MM.1S (cell line): ENCODE results near the gene WASF1.

ENCODE experiments used
- DNase-seq: peaks from one replicate; pipeline ENCODE4 v3.0.0-alpha.2; 2015
- H2AFZ ChIP-seq: fragments of 300-600 bp; sonication (generic); 2 replicates; pipeline ENCODE4 v1.6.0; 2016; ENCODE audit warnings: antibody characterized with exemption, low read length
- H3F3A ChIP-seq: fragments of 300-600 bp; sonication (generic); 2 replicates; pipeline ENCODE4 v1.6.1; 2016; ENCODE audit warnings: mild to moderate bottlenecking, antibody characterized with exemption, low read length, moderate library complexity, mixed read lengths; ENCODE audit not compliant: insufficient read depth
- H3K27ac ChIP-seq: fragments of 300-600 bp; sonication (generic); 2 replicates; pipeline ENCODE4 v1.5.1; 2016; ENCODE audit warnings: mild to moderate bottlenecking, low read length
- H3K27me3 ChIP-seq: fragments of 300-600 bp; sonication (generic); replicated peaks from 2 replicates; pipeline ENCODE4 v1.6.0; 2016; ENCODE audit warnings: low read length; ENCODE audit not compliant: insufficient read depth
- H3K36me3 ChIP-seq: fragments of 300-600 bp; sonication (generic); replicated peaks from 2 replicates; pipeline ENCODE4 v1.6.1; 2016; ENCODE audit warnings: mild to moderate bottlenecking, low read length, mixed read lengths; ENCODE audit not compliant: insufficient read depth
- H3K4me1 ChIP-seq: fragments of 300-600 bp; sonication (generic); 2 replicates; pipeline ENCODE4 v1.6.1; 2016; ENCODE audit warnings: low read length, mixed read lengths
- H3K4me2 ChIP-seq: fragments of 300-600 bp; sonication (generic); 2 replicates; pipeline ENCODE4 v1.6.0; 2016; ENCODE audit warnings: low read depth, low read length
- H3K4me3 ChIP-seq: fragments of 300-600 bp; sonication (generic); 2 replicates; pipeline ENCODE4 v1.5.1; 2016; ENCODE audit warnings: low read length, mixed read lengths
- H3K79me2 ChIP-seq: fragments of 300-600 bp; sonication (generic); 2 replicates; pipeline ENCODE4 v1.6.1; 2016; ENCODE audit warnings: mixed run types, low read length, mixed read lengths
- H3K9ac ChIP-seq: fragments of 300-600 bp; sonication (generic); 2 replicates; pipeline ENCODE4 v1.6.1; 2016; ENCODE audit warnings: low read length, mixed read lengths
- H3K9me2 ChIP-seq: fragments of 300-600 bp; sonication (generic); replicated peaks from 2 replicates; pipeline ENCODE4 v1.6.1; 2016; ENCODE audit warnings: mild to moderate bottlenecking, low read length, mixed read lengths; ENCODE audit not compliant: insufficient read depth
- H3K9me3 ChIP-seq: fragments of 300-600 bp; sonication (generic); replicated peaks from 2 replicates; pipeline ENCODE4 v1.6.1; 2016; ENCODE audit warnings: mild to moderate bottlenecking, low read length, mixed read lengths; ENCODE audit not compliant: insufficient read depth
- H4K20me1 ChIP-seq: fragments of 300-600 bp; sonication (generic); 2 replicates; pipeline ENCODE4 v1.6.1; 2016; ENCODE audit warnings: mild to moderate bottlenecking, low read length, moderate library complexity, mixed read lengths; ENCODE audit not compliant: insufficient read depth
- EZH2 ChIP-seq: fragments of 300-600 bp; sonication (generic); optimal IDR thresholded peaks from 2 replicates; pipeline ENCODE3; 2017; ENCODE audit warnings: low read depth, mild to moderate bottlenecking, antibody characterized with exemption, low read length, mixed read lengths
- EZH2phosphoT487 ChIP-seq: fragments of 300-600 bp; sonication (generic); IDR thresholded peaks from 2 replicates; pipeline ENCODE4 v1.6.1; 2018; ENCODE audit warnings: antibody characterized with exemption, low read length
- TF ChIP-seq, protein P1 (sequence below): fragments of 300-600 bp; sonication (generic); IDR thresholded peaks from 2 replicates; pipeline ENCODE4 v1.5.1; 2016; ENCODE audit warnings: antibody characterized with exemption, low read length, mixed read lengths

WASF1 gene

DNA sequence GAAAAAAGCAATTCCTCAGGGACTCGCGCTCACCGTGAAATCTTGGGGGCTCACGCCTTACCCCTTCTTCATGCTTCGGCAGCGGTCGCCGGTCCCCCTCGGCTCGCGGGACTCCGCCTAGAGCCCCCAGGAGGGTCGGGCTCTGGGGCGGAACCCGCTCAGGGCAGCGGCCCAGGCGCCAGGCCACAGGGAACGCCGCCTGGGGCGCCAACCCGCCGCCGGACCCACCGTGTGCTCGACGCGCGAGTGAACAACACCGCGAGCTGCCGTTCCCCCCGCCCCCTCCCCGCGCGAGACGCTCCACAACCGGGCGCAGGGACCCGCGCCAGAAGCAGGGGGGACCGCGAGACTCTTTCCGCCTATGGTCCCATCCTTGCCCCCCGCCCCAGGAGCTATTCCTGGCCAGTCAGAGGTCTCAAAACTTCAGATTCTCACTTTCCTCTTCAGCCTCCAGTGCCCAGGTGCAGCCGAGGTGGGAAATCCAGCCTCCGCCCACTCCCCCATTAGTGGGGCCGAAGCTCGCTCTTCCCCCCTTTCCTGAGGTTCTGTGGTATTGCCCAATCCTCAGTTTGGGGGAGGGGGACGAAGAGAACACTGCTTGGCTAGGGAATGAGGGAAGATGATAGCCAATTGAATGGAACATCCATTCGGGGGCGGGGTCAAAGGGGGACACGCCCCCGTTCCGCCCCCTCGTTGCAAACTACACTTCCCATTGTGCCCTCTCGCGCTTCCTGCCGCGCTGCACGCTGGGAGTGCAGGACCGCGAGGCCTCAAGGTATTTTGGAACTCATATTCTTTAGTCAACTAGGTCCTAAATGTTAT is at the start of gene WASF1:
Gene WASF1 (minus strand): TSS at position 265 of the 822 bp plus-strand sequence. CDS start 52,069 bp downstream, outside the sequence.
- peaks cover 5% of the 10 kb centered on the region; the same call in 1 of the 2 replicates for H3F3A ChIP-seq
- DNase-seq: peak; percentile 95
- H4K20me1 ChIP-seq: 0 out of 2 replicates have a peak, but pooled peaks cover 3% of the 10 kb centered on the region
- H3K27me3 ChIP-seq: no peaks in the 10 kb centered on the region
- H3K9me3 ChIP-seq: no peaks in the 10 kb centered on the region
- peak within 1 kb of the TSS; percentile 32; the same call in 1 of the 2 replicates for H3K27ac ChIP-seq
- H2AFZ ChIP-seq: peak within 1 kb of the TSS; percentile 99
- peak within 1 kb of the TSS; percentile 59 for H3K9ac ChIP-seq
- no peaks in the 10 kb centered on the region for H3K9me2 ChIP-seq
- H3K36me3 ChIP-seq: no peaks in the 10 kb centered on the region; the same call in 1 of the 2 replicates
- H3K79me2 ChIP-seq: peaks cover 45% of the 10 kb centered on the region
- peak within 1 kb of the TSS; percentile 80 for H3K4me2 ChIP-seq
- peaks cover 18% of the 10 kb centered on the region for H3K4me1 ChIP-seq
- H3K4me3 ChIP-seq: peak within 1 kb of the TSS; percentile 77
- TF ChIP-seq EZH2: no peak
- no peak for TF ChIP-seq EZH2phosphoT487
- TF ChIP-seq, protein P1, sequence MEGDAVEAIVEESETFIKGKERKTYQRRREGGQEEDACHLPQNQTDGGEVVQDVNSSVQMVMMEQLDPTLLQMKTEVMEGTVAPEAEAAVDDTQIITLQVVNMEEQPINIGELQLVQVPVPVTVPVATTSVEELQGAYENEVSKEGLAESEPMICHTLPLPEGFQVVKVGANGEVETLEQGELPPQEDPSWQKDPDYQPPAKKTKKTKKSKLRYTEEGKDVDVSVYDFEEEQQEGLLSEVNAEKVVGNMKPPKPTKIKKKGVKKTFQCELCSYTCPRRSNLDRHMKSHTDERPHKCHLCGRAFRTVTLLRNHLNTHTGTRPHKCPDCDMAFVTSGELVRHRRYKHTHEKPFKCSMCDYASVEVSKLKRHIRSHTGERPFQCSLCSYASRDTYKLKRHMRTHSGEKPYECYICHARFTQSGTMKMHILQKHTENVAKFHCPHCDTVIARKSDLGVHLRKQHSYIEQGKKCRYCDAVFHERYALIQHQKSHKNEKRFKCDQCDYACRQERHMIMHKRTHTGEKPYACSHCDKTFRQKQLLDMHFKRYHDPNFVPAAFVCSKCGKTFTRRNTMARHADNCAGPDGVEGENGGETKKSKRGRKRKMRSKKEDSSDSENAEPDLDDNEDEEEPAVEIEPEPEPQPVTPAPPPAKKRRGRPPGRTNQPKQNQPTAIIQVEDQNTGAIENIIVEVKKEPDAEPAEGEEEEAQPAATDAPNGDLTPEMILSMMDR: no peak

DNA sequence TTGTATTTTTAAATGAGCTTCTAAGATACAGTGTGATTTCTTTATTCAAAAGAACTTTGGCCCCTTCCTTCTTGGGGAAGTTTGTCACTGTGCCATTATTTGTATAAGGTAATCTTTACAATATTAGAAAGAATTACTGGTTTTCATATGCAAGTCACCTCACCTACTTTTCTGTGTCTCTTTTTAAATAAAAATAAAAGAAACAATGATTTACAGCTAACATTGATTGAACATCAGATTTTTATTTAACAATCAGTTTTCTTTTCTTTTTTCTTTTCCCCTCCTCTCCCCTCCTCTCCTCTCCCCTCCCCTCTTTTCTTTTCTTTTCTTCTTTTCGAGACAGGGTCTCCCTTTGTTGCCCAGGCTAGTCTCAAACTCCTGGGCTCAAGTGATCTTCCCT is 46.8 kb upstream of the WASF1 start:
- DNase-seq: no peak
- no peaks in the 10 kb centered on the region for H3K27me3 ChIP-seq
- H2AFZ ChIP-seq: no peak overlapping the region
- H4K20me1 ChIP-seq: no peaks in the 10 kb centered on the region
- H3K9me3 ChIP-seq: no peaks in the 10 kb centered on the region
- H3K9me2 ChIP-seq: no peaks in the 10 kb centered on the region
- no peaks in the 10 kb centered on the region for H3K79me2 ChIP-seq
- 0 out of 2 replicates have a peak, but pooled peaks cover 4% of the 10 kb centered on the region for H3K36me3 ChIP-seq
- TF ChIP-seq EZH2 (no peak), EZH2phosphoT487 (no peak)
- TF ChIP-seq, protein P1: no peak
- H3F3A ChIP-seq: no peaks in the 10 kb centered on the region
- no peak overlapping the region for H3K27ac ChIP-seq
- H3K4me3 ChIP-seq: no peak overlapping the region
- H3K9ac ChIP-seq: no peak overlapping the region
- no peaks in the 10 kb centered on the region for H3K4me1 ChIP-seq
- H3K4me2 ChIP-seq: no peak overlapping the region

DNA sequence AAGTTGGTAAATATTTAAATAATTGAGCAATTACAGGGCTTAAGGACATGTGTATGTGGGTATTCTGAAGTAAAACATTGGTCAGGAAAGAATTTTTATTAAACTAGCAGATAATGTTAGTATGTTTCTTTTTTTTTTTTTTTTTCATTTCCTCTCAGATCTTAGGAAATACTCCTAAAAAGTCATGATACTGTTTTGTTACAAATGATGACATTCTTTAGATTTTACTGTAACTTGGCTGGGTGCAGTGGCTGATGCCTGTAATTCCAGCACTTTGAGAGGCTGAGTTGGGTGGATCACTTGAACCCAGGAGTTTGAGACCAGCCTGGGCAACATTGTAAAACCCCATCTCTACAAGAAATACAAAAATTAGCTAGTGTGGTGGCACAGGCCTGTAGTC is 42.3 kb upstream of the WASF1 start:
- no peak overlapping the region for H3K27ac ChIP-seq
- H3K36me3 ChIP-seq: peaks cover 5% of the 10 kb centered on the region

More for the DNA sequence above, 42.3 kb upstream of the WASF1 start:
- no peak for DNase-seq
- Histone ChIP-seq H3F3A (no peaks in the 10 kb centered on the region), H3K4me3 (no peak overlapping the region), H3K9ac (no peak overlapping the region), H2AFZ (no peak overlapping the region), H4K20me1 (no peaks in the 10 kb centered on the region), H3K4me1 (no peaks in the 10 kb centered on the region), H3K79me2 (no peaks in the 10 kb centered on the region), H3K9me3 (no peaks in the 10 kb centered on the region), H3K4me2 (no peak overlapping the region), H3K27me3 (no peaks in the 10 kb centered on the region), H3K9me2 (no peaks in the 10 kb centered on the region)
- TF ChIP-seq, protein P1: no peak
- TF ChIP-seq EZH2phosphoT487 (no peak), EZH2 (no peak)
